HepG2 (cell line): ENCODE measurements around the gene PNMA5. TPM values are rescaled to one million over a fixed set of nuclear protein-coding genes. Genes with fewer than 3 reads are reported as not detected.

Experiments used
- ATAC-seq: fragments of 200-7000 bp; cut with Tn5 transposase; 3 replicates; pipeline ENCODE4 v1.9.1; 2020; ENCODE audit warnings: mild to moderate bottlenecking, moderate library complexity
- BruUV-seq: library from RNA; stranded (reverse); fragments of 400-500 nt; replicated peaks from 2 replicates; lab custom pipeline; 2021; lab: Mats Ljungman, UMichigan
- CTCF ChIA-PET: fragments of 300-600 bp; formaldehyde crosslinking; extraction: SDS; loops from one replicate; lab custom pipeline; 2021; ENCODE audit warnings: low total read pairs, inconsistent platforms, low intra/inter-chr PET ratio; lab: Yijun Ruan, JAX
- POLR2A ChIA-PET: fragments of 350-600 bp; sonication (Branson Sonifier 250); formaldehyde crosslinking; loops from one replicate; lab custom pipeline; 2020; ENCODE audit warnings: antibody characterized with exemption, inconsistent platforms; lab: Yijun Ruan, JAX
- DNase-seq: peaks from one replicate; pipeline ENCODE4 v3.0.0-alpha.2; 2015; ENCODE audit warnings: low spot score
- FAIRE-seq: peaks from 3 replicates; lab custom pipeline; 2011; peaks lifted over from hg19 to GRCh38; lab: Jason Lieb, UNC
- H2AFZ ChIP-seq: one replicate; pipeline ENCODE4 v1.6.1; 2011; ENCODE audit warnings: low read length, inconsistent platforms
- H3K27ac ChIP-seq: fragments of 300-600 bp; 3 replicates; pipeline ENCODE4 v1.8.0; 2011; ENCODE audit warnings: mixed run types, mild to moderate bottlenecking, mixed read lengths, low read length, inconsistent platforms; ENCODE audit not compliant: insufficient read depth; ENCODE audit errors: extremely low read length
- H3K27me3 ChIP-seq, 2 experiments: fragments of 200-600 bp in 1 of 2; 2 replicates in 1 of 2; 3 replicates in 1 of 2; pipeline versions ENCODE4 v1.6.0 to v1.8.0; 2011; ENCODE audit warnings: low read length in 2 of 2, mild to moderate bottlenecking in 2 of 2, moderate library complexity in 2 of 2, inconsistent platforms in 1 of 2; ENCODE audit not compliant: insufficient read depth in 2 of 2, control insufficient read depth in 1 of 2
- H3K36me3 ChIP-seq, 2 experiments: fragments of 200-600 bp in 1 of 2; replicated peaks in 1 of 2; 2 replicates in 1 of 2; 3 replicates in 1 of 2; pipeline versions ENCODE4 v1.5.1 to v1.8.0; 2011; ENCODE audit warnings: low read length in 2 of 2, inconsistent platforms in 1 of 2; ENCODE audit not compliant: insufficient read depth in 2 of 2, control insufficient read depth in 1 of 2
- H3K4me1 ChIP-seq: 2 replicates; pipeline ENCODE4 v1.5.1; 2012; ENCODE audit warnings: low read length, inconsistent platforms; ENCODE audit not compliant: insufficient read depth
- H3K4me2 ChIP-seq: 2 replicates; pipeline ENCODE4 v1.6.0; 2011; ENCODE audit warnings: low read depth, low read length, inconsistent platforms
- H3K4me3 ChIP-seq, 3 experiments: fragments of 200-600 bp in 1 of 3; sonication (generic), shearing (Covaris generic) in 1 of 3; replicated peaks in 1 of 3; 2 replicates each; pipeline ENCODE4 v1.5.1; 2011 to 2016; ENCODE audit warnings: low read length in 3 of 3, inconsistent platforms in 2 of 3, low read depth in 2 of 3, mild to moderate bottlenecking in 2 of 3, control low read depth in 1 of 3, mixed read lengths in 1 of 3; ENCODE audit not compliant: insufficient read depth in 1 of 3
- H3K79me2 ChIP-seq: one replicate; pipeline ENCODE4 v1.6.1; 2011; ENCODE audit warnings: low read length, inconsistent platforms; ENCODE audit not compliant: insufficient read depth
- H3K9ac ChIP-seq: 2 replicates; pipeline ENCODE4 v1.6.0; 2011; ENCODE audit warnings: mild to moderate bottlenecking, low read depth, low read length, inconsistent platforms; ENCODE audit not compliant: insufficient read depth
- H3K9me3 ChIP-seq: 2 replicates; pipeline ENCODE4 v1.5.1; 2012; ENCODE audit warnings: mild to moderate bottlenecking, low read length
- H4K20me1 ChIP-seq: 2 replicates; pipeline ENCODE4 v1.6.0; 2011; ENCODE audit warnings: inconsistent platforms, mild to moderate bottlenecking, low read length, moderate library complexity; ENCODE audit not compliant: insufficient read depth
- ATRX ChIP-seq: sonication (generic); formaldehyde crosslinking; IDR thresholded peaks from 2 replicates; pipeline ENCODE4 v1.4.0; 2020; ENCODE audit warnings: missing genetic modification reagents, borderline replicate concordance
- MTF1 ChIP-seq: sonication (generic); formaldehyde crosslinking; IDR thresholded peaks from 2 replicates; pipeline ENCODE4 v1.5.0; 2020; ENCODE audit warnings: missing genetic modification reagents
- SRSF4 ChIP-seq: fragments of 200-400 bp; formaldehyde crosslinking; IDR thresholded peaks from one replicate; pipeline ENCODE4 v1.6.1; 2018; ENCODE audit warnings: mild to moderate bottlenecking, low read depth, low read length, moderate library complexity; ENCODE audit not compliant: poor library complexity, severe bottlenecking
- SUZ12 ChIP-seq: fragments of 150-350 bp; IDR thresholded peaks from 2 replicates; pipeline ENCODE4 v1.6.1; 2014; ENCODE audit warnings: low read depth, low read length
- TEAD3 ChIP-seq: optimal IDR thresholded peaks from 2 replicates; pipeline ENCODE3; 2016; ENCODE audit warnings: borderline replicate concordance
- ZNF30 ChIP-seq: sonication (generic); formaldehyde crosslinking; IDR thresholded peaks from 2 replicates; pipeline ENCODE4 v1.5.0; 2020; ENCODE audit warnings: mild to moderate bottlenecking, missing genetic modification reagents
- ZNF547 ChIP-seq: sonication (generic); formaldehyde crosslinking; IDR thresholded peaks from 2 replicates; pipeline ENCODE4 v1.5.1; 2020; ENCODE audit warnings: mild to moderate bottlenecking, missing genetic modification reagents
- ZNF607 ChIP-seq: sonication (generic); formaldehyde crosslinking; IDR thresholded peaks from 2 replicates; pipeline ENCODE4 v1.5.1; 2020; ENCODE audit warnings: missing genetic modification reagents, mild to moderate bottlenecking, borderline replicate concordance
- WGBS: methylation state at CpG from one replicate; pipeline ENCODE4 v1.1.6; 2017; ENCODE audit warnings: low lambda C conversion rate; 5-methylcytosine and 5-hydroxymethylcytosine counted together
- in situ Hi-C: cut with HindIII; loops from 2 replicates; pipeline ENCODE4 v1.10.0; 2017; ENCODE audit warnings: low pct_unique_long_range_greater_than_20kb; ENCODE audit not compliant: extremely low pct_ligation_motif_present
- intact Hi-C: fragments of 100-400 bp; cut with micrococcal nuclease; formaldehyde crosslinking; loops from one replicate; pipeline ENCODE4 v1.10.0; 2022; ENCODE audit not compliant: unreplicated experiment
- polyA plus RNA-seq, 8 experiments: library from polyadenylated mRNA; depleted of rRNA in 3 of 8; stranded (reverse) in 7 of 8; unstranded in 1 of 8; fragments of >200 nt; fragmentation: Illumina TruSeq in 4 of 8; extraction: Trizol in 4 of 8; gene quantifications; 2 replicates each; pipeline versions ENCODE4 v1.2.1 to v1.2.3, GENCODE V29; 2011 to 2016; ENCODE audit warnings: low read depth in 4 of 8, missing spikeins in 1 of 8, mixed read lengths in 1 of 8; ENCODE audit not compliant: insufficient read depth in 1 of 8
- total RNA-seq, 5 experiments: library from RNA; depleted of rRNA; stranded (reverse); fragments of >200 nt; fragmentation: Illumina TruSeq; extraction: Trizol; gene quantifications; 2 replicates each; pipeline ENCODE4 v1.2.3, GENCODE V29; 2016; ENCODE audit warnings: low read depth in 1 of 5
- TF ChIP-seq, protein P1 (sequence below): sonication (generic); formaldehyde crosslinking; IDR thresholded peaks from 2 replicates; pipeline ENCODE4 v1.4.0; 2020; ENCODE audit warnings: mild to moderate bottlenecking, missing genetic modification reagents
- TF ChIP-seq, protein P2 (sequence below): sonication (generic); formaldehyde crosslinking; IDR thresholded peaks from 2 replicates; pipeline ENCODE4 v1.5.0; 2020; ENCODE audit warnings: mild to moderate bottlenecking, missing genetic modification reagents, borderline replicate concordance
- TF ChIP-seq, protein P3 (sequence below): sonication (generic); formaldehyde crosslinking; IDR thresholded peaks from 2 replicates; pipeline ENCODE4 v1.4.0; 2020; ENCODE audit warnings: missing genetic modification reagents, mild to moderate bottlenecking, borderline replicate concordance
- TF ChIP-seq, protein P4 (sequence below): sonication (generic); formaldehyde crosslinking; IDR thresholded peaks from 2 replicates; pipeline ENCODE4 v1.4.0; 2020; ENCODE audit warnings: missing genetic modification reagents, borderline replicate concordance
- TF ChIP-seq, protein P5 (sequence below): sonication (generic); formaldehyde crosslinking; IDR thresholded peaks from 2 replicates; pipeline ENCODE4 v1.8.0; 2022; ENCODE audit warnings: mild to moderate bottlenecking, missing genetic modification reagents; ENCODE audit not compliant: insufficient replicate concordance

PNMA5 gene
- total and polyA plus RNA-seq, 2 of the 13 experiments (the other 11 are each of a cell fraction or from before 2014, with no cell fraction given), result not detected

DNA sequence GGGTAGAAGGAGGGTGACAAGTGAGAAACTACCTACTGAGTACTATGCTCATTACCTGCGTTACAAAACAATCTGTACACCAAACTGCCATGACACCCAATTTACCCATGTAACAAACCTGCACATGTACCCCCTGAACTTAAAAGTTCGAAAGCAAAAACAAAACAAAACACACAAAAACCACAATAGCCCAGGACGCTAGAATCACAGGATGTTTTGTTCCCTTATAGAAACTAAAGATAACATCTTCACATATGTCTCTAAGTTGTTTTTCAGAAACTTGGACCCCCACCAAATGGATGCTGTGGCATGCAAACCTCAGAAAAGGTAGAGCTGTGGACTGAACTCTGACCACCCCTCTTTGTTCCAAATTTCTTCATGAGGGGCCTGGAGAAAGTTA is 25.2 kb upstream of the PNMA5 start:
- H3K36me3 ChIP-seq, result no peaks in the 10 kb centered on the region
- H3K79me2 ChIP-seq, result no peaks in the 10 kb centered on the region
- H2AFZ ChIP-seq, result no peak overlapping the region
- no peak overlapping the region for H3K4me2 ChIP-seq
- intact Hi-C loops (no loop called here), in situ Hi-C loops (no loop called here)
- FAIRE-seq (no peak), ATAC-seq (no peak), DNase-seq (no peak)
- CTCF ChIA-PET, result no interaction called here
- H4K20me1 ChIP-seq, result no peaks in the 10 kb centered on the region
- no peak overlapping the region for H3K9ac ChIP-seq
- no peaks in the 10 kb centered on the region for H3K27me3 ChIP-seq
- H3K27ac ChIP-seq, result no peak overlapping the region
- H3K4me1 ChIP-seq, result no peaks in the 10 kb centered on the region
- no peak overlapping the region for H3K4me3 ChIP-seq
- POLR2A ChIA-PET, result no interaction called here
- H3K9me3 ChIP-seq, result no peaks in the 10 kb centered on the region
- 0% methylated on average over 3 of the region's 3 CpGs for WGBS
- BruUV-seq, result no TSS peak
- TF ChIP-seq ZNF30 (CRISPR knock-in tag), result no peak
- no peak for TF ChIP-seq SRSF4
- no peak for TF ChIP-seq TEAD3
- TF ChIP-seq ZNF547, result no peak
- TF ChIP-seq, protein P1, sequence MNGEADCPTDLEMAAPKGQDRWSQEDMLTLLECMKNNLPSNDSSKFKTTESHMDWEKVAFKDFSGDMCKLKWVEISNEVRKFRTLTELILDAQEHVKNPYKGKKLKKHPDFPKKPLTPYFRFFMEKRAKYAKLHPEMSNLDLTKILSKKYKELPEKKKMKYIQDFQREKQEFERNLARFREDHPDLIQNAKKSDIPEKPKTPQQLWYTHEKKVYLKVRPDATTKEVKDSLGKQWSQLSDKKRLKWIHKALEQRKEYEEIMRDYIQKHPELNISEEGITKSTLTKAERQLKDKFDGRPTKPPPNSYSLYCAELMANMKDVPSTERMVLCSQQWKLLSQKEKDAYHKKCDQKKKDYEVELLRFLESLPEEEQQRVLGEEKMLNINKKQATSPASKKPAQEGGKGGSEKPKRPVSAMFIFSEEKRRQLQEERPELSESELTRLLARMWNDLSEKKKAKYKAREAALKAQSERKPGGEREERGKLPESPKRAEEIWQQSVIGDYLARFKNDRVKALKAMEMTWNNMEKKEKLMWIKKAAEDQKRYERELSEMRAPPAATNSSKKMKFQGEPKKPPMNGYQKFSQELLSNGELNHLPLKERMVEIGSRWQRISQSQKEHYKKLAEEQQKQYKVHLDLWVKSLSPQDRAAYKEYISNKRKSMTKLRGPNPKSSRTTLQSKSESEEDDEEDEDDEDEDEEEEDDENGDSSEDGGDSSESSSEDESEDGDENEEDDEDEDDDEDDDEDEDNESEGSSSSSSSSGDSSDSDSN (CRISPR knock-in tag), result no peak
- TF ChIP-seq, protein P2, sequence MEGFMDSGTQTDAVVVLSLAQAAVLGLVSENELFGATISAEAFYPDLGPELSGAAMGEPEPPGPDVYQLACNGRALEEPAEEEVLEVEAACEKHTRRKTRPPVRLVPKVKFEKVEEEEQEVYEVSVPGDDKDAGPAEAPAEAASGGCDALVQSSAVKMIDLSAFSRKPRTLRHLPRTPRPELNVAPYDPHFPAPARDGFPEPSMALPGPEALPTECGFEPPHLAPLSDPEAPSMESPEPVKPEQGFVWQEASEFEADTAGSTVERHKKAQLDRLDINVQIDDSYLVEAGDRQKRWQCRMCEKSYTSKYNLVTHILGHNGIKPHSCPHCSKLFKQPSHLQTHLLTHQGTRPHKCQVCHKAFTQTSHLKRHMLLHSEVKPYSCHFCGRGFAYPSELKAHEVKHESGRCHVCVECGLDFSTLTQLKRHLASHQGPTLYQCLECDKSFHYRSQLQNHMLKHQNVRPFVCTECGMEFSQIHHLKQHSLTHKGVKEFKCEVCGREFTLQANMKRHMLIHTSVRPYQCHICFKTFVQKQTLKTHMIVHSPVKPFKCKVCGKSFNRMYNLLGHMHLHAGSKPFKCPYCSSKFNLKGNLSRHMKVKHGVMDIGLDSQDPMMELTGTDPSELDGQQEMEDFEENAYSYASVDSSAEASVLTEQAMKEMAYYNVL (CRISPR knock-in tag), result no peak
- TF ChIP-seq, protein P3, sequence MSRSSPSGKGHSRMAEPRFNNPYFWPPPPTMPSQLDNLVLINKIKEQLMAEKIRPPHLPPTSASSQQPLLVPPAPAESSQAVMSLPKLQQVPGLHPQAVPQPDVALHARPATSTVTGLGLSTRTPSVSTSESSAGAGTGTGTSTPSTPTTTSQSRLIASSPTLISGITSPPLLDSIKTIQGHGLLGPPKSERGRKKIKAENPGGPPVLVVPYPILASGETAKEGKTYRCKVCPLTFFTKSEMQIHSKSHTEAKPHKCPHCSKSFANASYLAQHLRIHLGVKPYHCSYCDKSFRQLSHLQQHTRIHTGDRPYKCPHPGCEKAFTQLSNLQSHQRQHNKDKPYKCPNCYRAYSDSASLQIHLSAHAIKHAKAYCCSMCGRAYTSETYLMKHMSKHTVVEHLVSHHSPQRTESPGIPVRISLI, result no peak
- no peak for TF ChIP-seq ATRX (CRISPR knock-in tag)
- TF ChIP-seq SUZ12, result no peak
- TF ChIP-seq MTF1 (CRISPR knock-in tag), result no peak
- TF ChIP-seq, protein P4, sequence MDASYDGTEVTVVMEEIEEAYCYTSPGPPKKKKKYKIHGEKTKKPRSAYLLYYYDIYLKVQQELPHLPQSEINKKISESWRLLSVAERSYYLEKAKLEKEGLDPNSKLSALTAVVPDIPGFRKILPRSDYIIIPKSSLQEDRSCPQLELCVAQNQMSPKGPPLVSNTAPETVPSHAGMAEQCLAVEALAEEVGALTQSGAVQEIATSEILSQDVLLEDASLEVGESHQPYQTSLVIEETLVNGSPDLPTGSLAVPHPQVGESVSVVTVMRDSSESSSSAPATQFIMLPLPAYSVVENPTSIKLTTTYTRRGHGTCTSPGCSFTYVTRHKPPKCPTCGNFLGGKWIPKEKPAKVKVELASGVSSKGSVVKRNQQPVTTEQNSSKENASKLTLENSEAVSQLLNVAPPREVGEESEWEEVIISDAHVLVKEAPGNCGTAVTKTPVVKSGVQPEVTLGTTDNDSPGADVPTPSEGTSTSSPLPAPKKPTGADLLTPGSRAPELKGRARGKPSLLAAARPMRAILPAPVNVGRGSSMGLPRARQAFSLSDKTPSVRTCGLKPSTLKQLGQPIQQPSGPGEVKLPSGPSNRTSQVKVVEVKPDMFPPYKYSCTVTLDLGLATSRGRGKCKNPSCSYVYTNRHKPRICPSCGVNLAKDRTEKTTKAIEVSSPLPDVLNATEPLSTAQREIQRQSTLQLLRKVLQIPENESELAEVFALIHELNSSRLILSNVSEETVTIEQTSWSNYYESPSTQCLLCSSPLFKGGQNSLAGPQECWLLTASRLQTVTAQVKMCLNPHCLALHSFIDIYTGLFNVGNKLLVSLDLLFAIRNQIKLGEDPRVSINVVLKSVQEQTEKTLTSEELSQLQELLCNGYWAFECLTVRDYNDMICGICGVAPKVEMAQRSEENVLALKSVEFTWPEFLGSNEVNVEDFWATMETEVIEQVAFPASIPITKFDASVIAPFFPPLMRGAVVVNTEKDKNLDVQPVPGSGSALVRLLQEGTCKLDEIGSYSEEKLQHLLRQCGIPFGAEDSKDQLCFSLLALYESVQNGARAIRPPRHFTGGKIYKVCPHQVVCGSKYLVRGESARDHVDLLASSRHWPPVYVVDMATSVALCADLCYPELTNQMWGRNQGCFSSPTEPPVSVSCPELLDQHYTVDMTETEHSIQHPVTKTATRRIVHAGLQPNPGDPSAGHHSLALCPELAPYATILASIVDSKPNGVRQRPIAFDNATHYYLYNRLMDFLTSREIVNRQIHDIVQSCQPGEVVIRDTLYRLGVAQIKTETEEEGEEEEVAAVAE (CRISPR knock-in tag), result no peak
- TF ChIP-seq, protein P5, sequence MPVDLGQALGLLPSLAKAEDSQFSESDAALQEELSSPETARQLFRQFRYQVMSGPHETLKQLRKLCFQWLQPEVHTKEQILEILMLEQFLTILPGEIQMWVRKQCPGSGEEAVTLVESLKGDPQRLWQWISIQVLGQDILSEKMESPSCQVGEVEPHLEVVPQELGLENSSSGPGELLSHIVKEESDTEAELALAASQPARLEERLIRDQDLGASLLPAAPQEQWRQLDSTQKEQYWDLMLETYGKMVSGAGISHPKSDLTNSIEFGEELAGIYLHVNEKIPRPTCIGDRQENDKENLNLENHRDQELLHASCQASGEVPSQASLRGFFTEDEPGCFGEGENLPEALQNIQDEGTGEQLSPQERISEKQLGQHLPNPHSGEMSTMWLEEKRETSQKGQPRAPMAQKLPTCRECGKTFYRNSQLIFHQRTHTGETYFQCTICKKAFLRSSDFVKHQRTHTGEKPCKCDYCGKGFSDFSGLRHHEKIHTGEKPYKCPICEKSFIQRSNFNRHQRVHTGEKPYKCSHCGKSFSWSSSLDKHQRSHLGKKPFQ (CRISPR knock-in tag), result no peak
- TF ChIP-seq ZNF607, result no peak
